SK-N-MC (cell line): ENCODE results near the gene HDGF.

Experiments
- EZH2 ChIP-seq: fragments of 200-600 bp; sonication (generic); IDR thresholded peaks from one replicate; pipeline ENCODE4 v1.6.1; 2017; ENCODE audit warnings: antibody characterized with exemption
- POLR2AphosphoS5 ChIP-seq: IDR thresholded peaks from 2 replicates; pipeline ENCODE4 v1.6.1; 2012; ENCODE audit warnings: mild to moderate bottlenecking, low read depth, low read length, borderline replicate concordance

GRCh38 chr1:156714830-156715229 lies 36.6 kb downstream of the HDGF start:
- TF ChIP-seq POLR2AphosphoS5 (no peak), EZH2 (no peak)
